HG03066 (cell line): ENCODE results near the gene MICAL2.

Experiments used
- ATAC-seq: cut with Tn5 transposase; IDR thresholded peaks from one replicate; pipeline ENCODE4 v1.9.1; 2021; ENCODE audit warnings: low read depth; ENCODE audit not compliant: unreplicated experiment

The MICAL2 gene

DNA sequence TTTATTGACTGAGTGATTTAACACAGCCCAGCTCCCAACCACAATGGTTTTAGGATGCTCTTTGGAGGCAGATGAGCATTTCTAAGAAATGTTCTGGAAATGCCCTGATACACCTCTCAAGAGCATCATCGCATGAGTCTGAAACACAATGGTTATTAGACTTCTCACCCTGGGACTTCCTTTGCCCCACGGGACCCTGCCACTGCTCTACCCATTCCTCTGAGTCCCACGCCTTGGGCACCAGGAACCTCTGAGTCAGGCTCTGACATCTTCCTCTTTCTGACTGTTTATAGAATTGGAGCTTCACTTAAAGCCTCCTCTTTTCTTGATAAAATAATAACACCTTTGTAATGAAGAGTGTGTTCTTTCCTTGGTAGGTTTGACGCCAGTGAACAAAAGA is 181.4 kb downstream of the MICAL2 start:
- ATAC-seq = no peak

DNA sequence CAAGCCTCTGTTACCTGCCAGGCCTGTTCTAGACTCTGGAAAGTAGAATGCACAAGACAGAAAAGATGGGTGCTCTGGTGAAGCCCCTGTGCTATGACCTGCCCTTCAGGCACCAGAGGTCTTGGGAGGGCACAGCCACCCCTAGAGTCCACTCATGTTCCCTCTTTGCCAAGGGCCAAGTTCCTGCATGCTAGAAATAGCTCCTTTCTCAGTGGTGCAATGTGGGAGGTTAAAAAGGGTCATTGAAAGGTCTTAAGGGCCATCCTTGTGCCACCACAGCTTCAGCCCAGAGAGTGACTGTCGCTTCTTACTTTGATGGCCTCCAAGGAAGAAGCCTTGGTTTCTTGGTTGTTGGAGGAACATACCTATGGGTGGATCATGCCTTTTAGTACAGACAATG is 182.4 kb downstream of the MICAL2 start:
- no peak for ATAC-seq

DNA sequence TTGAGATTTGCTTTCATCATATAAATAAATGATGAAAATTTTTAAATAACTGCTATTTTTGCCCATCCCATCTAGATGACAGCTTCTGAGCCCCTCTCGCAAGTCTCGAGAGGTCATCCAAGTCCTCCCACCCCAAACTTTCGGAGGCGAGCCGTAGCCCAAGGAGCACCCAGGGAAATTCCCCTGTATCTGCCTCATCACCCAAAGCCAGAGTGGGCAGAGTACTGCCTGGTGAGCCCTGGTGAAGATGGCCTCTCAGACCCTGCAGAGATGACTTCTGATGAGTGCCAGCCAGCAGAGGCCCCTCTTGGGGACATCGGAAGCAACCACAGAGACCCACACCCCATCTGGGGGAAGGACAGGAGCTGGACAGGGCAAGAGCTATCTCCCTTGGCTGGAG is 183.1 kb downstream of the MICAL2 start:
- ATAC-seq = no peak

DNA sequence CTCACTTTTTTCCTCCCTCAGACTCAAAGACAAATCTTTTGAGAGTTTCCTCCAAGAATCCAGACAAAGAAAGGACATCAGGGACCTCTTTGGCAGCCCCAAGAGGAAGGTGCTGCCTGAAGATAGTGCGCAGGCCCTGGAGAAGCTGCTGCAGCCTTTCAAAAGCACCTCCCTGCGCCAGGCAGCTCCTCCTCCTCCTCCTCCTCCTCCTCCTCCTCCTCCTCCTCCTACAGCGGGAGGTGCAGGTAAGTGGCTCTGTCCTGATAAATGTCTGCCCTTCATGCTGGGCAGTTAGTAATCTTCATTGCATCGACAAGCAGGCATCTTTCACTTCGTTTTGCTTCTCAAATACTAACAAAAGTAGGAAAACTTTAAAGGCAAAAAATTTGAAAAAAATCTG is 184.2 kb downstream of the MICAL2 start:
- no peak for ATAC-seq

DNA sequence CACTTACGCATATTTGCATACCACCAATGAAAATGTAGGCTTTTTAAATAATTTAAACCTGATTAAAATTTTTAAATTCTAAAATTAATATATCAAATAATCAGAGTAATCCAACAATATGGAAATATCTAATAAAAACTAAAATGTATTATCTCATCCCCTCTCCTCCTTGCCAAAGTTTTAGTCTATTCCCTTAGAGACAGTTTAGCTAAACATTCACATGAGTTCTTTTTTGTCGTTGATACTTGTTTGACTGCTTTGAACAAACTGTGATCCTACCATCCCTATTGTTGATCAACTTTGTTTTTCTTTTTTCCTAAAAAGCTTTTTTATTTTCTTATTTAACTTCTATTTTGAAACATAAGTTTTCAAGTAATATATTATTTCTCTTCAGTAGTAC is 185.6 kb downstream of the MICAL2 start:
- no peak for ATAC-seq

DNA sequence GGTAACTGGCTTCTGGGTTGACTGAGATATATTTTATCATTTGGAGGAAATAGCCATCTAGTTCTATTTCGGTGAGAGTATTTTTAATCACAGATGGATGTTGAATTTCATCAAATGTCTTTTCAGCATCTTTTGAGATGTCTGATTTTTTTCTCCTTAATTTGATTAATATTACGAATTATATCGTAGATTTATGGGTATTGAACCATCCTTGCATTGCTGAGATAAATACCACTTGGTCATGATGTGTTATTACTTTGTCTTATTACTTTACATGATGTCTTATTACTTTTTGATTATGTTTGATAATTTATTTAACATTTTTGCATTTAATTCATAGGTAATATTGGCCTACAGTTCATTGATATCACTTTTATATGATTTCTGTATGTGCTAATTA is 188.2 kb downstream of the MICAL2 start:
- no peak for ATAC-seq

DNA sequence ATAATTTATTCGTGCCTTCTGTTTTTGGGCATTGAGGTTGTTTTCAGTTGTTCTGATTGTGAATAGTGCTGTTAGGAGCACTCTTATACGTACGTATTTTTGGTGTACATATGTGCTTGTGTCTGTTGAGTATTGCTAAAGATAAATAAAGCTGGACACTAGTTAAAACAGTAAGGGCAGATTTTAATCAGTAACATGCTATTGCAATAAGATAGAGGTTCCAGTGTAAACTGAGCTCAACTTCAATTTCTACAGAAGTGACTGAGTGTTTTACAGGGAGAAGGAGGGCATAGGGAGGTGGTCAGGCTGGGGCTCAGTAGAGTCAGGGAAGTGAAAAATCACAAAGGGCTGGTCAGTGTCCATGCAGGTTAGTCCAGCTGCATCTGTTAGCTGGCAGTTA is 191.0 kb downstream of the MICAL2 start:
- no peak for ATAC-seq

DNA sequence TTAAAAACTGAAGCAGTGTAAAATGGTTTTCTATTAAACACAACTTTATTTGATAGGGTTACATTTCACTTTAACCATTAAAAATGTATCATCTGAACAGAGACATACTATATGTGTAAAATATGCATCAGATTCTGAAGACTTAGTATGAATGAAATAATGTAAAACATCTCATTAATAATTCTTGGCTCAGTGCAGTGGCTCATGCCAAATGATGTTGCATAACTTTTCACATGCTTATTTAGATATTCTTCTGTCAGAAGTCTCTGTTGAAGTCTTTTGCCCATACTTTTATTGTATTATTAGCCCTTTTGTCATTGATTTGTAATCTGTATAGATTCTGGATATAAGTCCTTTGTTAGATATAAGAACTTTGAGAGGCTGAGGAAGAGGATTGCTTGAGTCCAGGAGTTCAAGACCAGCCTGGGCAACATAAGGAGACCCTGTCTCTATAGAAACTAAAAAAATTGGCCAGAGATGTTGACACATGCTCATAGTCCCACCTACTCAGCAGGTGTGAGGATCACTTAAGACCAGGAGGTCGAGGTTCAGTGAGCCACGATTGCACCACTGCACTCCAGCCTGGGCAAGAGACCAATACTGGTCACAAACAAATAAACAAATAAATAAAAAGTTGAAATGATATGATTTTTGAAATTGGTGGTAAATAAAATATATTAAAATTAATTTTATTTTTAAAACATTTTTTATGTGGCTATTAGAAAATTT is 193.2 kb downstream of the MICAL2 start:
- no peak for ATAC-seq

DNA sequence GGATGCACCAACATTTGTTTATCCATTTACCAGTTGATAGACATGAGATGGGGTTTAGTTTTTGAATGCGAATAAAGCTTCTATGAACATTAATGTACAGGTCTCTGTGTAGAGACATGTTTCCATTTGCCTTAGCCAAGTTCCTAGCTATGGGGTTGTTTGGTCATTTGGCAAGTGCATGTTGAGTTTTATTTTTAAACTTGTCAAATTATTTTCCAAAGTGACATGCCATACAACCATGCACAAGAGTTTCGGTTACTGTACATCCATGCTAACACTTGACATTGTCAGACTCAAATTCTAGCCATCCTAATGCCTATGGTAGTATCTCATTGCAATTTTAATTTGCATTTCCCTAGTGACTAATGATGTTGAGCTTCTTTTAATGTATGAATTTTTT is 196.4 kb downstream of the MICAL2 start:
- ATAC-seq = no peak

DNA sequence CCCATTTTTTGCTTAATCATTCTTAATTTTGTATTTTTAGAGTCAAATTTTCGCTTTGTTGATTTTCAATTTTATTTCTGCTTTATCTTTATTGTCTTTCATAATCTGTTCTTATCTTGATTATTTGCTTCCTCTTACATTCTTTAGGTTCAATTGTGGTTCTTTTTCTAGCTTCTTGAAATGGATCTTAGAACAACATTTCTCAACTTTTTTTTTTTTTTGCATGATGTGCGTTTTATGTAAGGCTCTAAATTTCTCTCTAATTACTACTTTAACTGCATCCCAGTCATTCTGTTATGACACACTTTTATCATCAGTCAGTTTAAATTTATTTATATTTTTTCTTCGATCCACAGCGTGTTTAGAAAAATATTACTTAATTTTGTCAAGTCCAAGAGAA is 201.7 kb downstream of the MICAL2 start:
- no peak for ATAC-seq
